Prostate gland (tissue), 2 donors: ENCODE measurements around the gene UPK2.

Source experiments
- POLR2AphosphoS5 ChIP-seq: sonication (generic); formaldehyde crosslinking; IDR thresholded peaks from one replicate; pipeline ENCODE4 v1.6.1; 2017; ENCODE audit warnings: antibody characterized with exemption
- TF ChIP-seq, protein P1 (sequence below), 4 experiments: fragments of 200-600 bp in 2 of 4; fragments of 450-650 bp in 2 of 4; sonication (generic) in 2 of 4; IDR thresholded peaks; 1 replicate in 3 of 4; 2 replicates in 1 of 4; pipeline ENCODE4 v1.5.1; 2016 to 2019; ENCODE audit warnings: antibody characterized with exemption in 4 of 4, mild to moderate bottlenecking in 2 of 4, moderate library complexity in 2 of 4

DNA sequence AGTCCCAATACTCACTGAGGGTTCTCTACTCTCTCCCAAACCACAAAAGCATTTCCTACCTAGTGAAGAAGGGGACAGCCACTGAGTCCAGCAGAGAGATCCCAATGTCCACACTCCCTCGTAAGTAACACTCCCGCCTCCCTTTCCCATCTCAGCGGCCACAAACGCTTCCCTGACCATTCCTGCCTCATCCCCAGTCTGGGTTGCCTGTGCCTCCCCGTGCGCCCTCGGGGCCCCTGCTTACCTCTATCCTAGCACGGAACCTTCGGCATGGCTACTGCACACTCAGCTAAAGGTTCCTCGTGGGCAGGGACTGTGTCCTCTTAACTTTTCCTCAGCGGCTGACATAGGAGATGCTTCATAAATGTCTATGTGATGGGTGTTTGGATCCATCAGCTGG, 1.5 kb downstream of the UPK2 start:
- TF ChIP-seq, protein P1, sequence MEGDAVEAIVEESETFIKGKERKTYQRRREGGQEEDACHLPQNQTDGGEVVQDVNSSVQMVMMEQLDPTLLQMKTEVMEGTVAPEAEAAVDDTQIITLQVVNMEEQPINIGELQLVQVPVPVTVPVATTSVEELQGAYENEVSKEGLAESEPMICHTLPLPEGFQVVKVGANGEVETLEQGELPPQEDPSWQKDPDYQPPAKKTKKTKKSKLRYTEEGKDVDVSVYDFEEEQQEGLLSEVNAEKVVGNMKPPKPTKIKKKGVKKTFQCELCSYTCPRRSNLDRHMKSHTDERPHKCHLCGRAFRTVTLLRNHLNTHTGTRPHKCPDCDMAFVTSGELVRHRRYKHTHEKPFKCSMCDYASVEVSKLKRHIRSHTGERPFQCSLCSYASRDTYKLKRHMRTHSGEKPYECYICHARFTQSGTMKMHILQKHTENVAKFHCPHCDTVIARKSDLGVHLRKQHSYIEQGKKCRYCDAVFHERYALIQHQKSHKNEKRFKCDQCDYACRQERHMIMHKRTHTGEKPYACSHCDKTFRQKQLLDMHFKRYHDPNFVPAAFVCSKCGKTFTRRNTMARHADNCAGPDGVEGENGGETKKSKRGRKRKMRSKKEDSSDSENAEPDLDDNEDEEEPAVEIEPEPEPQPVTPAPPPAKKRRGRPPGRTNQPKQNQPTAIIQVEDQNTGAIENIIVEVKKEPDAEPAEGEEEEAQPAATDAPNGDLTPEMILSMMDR (IDR thresholded peaks at IDR 0.05) = no peak
- TF ChIP-seq POLR2AphosphoS5 = no peak
